GM23338 (cell line): ENCODE measurements around the gene MRAS. TPM values are rescaled to one million over a fixed set of nuclear protein-coding genes. Genes with fewer than 3 reads are reported as not detected.

Source experiments
- JUNB ChIP-seq: IDR thresholded peaks from one replicate; pipeline ENCODE4 v1.6.1; 2016; ENCODE audit warnings: antibody characterized with exemption; ENCODE audit not compliant: unreplicated experiment
- POLR2AphosphoS5 ChIP-seq: IDR thresholded peaks from 2 replicates; pipeline ENCODE4 v1.6.1; 2016; ENCODE audit warnings: antibody characterized with exemption, low read depth
- STAT1 ChIP-seq: IDR thresholded peaks from one replicate; pipeline ENCODE4 v1.6.1; 2016; ENCODE audit warnings: antibody characterized with exemption; ENCODE audit not compliant: unreplicated experiment
- ZNF114 ChIP-seq: fragments of 250-450 bp; sonication (Bioruptor Pico); IDR thresholded peaks from 2 replicates; pipeline ENCODE4 v1.5.0; 2020; ENCODE audit warnings: mild to moderate bottlenecking, moderate library complexity
- polyA plus RNA-seq: library from polyadenylated mRNA; unstranded; fragments of >200 nt; fragmentation: Nextera tagmentation; extraction: Ambion mirVana; gene quantifications from 2 replicates; pipeline ENCODE4 v1.2.1, GENCODE V29; 2016
- total RNA-seq: library from RNA; depleted of rRNA; stranded (reverse); fragments of >200 nt; shearing (Covaris generic); gene quantifications from 2 replicates; pipeline ENCODE4 v1.2.3, GENCODE V29; 2014
- TF ChIP-seq, protein P1 (sequence below): fragments of 250-450 bp; sonication (Bioruptor Pico); IDR thresholded peaks from 2 replicates; pipeline ENCODE4 v1.5.0; 2020; ENCODE audit warnings: mild to moderate bottlenecking, moderate library complexity
- TF ChIP-seq, protein P2 (sequence below): IDR thresholded peaks from one replicate; pipeline ENCODE4 v1.6.1; 2018; ENCODE audit warnings: antibody characterized with exemption; ENCODE audit not compliant: unreplicated experiment

The MRAS gene
- total and polyA plus RNA-seq, 2 experiments from 2014 or later, result 9.1 to 10.2 TPM

DNA sequence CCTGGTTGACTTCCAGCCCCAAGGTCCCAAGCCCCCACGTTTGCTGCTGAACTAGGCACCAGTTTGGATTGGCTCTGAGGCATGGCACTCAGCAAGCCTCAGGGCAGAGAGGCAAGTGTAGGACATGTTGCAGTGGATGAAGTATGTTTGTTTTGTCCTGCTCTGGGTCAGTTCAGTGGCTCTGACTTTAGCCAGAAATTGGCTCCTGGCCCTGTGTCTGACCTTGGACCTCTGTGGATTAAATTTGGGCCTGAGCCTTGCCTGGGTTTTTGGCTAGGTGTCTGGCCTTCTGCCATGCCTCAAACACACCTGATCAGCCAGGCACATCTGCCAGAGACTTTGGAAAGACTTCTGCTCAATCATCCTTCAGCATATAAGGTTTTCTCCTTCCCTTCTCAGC, 3.6 kb upstream of the MRAS start (continued):
- TF ChIP-seq, protein P1, sequence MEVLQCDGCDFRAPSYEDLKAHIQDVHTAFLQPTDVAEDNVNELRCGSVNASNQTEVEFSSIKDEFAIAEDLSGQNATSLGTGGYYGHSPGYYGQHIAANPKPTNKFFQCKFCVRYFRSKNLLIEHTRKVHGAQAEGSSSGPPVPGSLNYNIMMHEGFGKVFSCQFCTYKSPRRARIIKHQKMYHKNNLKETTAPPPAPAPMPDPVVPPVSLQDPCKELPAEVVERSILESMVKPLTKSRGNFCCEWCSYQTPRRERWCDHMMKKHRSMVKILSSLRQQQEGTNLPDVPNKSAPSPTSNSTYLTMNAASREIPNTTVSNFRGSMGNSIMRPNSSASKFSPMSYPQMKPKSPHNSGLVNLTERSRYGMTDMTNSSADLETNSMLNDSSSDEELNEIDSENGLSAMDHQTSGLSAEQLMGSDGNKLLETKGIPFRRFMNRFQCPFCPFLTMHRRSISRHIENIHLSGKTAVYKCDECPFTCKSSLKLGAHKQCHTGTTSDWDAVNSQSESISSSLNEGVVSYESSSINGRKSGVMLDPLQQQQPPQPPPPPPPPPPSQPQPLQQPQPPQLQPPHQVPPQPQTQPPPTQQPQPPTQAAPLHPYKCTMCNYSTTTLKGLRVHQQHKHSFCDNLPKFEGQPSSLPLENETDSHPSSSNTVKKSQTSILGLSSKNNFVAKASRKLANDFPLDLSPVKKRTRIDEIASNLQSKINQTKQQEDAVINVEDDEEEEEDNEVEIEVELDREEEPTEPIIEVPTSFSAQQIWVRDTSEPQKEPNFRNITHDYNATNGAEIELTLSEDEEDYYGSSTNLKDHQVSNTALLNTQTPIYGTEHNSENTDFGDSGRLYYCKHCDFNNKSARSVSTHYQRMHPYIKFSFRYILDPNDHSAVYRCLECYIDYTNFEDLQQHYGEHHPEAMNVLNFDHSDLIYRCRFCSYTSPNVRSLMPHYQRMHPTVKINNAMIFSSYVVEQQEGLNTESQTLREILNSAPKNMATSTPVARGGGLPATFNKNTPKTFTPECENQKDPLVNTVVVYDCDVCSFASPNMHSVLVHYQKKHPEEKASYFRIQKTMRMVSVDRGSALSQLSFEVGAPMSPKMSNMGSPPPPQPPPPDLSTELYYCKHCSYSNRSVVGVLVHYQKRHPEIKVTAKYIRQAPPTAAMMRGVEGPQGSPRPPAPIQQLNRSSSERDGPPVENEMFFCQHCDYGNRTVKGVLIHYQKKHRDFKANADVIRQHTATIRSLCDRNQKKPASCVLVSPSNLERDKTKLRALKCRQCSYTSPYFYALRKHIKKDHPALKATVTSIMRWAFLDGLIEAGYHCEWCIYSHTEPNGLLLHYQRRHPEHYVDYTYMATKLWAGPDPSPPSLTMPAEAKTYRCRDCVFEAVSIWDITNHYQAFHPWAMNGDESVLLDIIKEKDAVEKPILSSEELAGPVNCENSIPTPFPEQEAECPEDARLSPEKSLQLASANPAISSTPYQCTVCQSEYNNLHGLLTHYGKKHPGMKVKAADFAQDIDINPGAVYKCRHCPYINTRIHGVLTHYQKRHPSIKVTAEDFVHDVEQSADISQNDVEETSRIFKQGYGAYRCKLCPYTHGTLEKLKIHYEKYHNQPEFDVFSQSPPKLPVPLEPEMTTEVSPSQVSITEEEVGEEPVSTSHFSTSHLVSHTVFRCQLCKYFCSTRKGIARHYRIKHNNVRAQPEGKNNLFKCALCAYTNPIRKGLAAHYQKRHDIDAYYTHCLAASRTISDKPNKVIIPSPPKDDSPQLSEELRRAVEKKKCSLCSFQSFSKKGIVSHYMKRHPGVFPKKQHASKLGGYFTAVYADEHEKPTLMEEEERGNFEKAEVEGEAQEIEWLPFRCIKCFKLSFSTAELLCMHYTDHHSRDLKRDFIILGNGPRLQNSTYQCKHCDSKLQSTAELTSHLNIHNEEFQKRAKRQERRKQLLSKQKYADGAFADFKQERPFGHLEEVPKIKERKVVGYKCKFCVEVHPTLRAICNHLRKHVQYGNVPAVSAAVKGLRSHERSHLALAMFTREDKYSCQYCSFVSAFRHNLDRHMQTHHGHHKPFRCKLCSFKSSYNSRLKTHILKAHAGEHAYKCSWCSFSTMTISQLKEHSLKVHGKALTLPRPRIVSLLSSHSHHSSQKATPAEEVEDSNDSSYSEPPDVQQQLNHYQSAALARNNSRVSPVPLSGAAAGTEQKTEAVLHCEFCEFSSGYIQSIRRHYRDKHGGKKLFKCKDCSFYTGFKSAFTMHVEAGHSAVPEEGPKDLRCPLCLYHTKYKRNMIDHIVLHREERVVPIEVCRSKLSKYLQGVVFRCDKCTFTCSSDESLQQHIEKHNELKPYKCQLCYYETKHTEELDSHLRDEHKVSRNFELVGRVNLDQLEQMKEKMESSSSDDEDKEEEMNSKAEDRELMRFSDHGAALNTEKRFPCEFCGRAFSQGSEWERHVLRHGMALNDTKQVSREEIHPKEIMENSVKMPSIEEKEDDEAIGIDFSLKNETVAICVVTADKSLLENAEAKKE, result no peak
- TF ChIP-seq ZNF114 (CRISPR knock-in tag) (no peak), JUNB (no peak), POLR2AphosphoS5 (no peak), STAT1 (no peak)
- TF ChIP-seq, protein P2, sequence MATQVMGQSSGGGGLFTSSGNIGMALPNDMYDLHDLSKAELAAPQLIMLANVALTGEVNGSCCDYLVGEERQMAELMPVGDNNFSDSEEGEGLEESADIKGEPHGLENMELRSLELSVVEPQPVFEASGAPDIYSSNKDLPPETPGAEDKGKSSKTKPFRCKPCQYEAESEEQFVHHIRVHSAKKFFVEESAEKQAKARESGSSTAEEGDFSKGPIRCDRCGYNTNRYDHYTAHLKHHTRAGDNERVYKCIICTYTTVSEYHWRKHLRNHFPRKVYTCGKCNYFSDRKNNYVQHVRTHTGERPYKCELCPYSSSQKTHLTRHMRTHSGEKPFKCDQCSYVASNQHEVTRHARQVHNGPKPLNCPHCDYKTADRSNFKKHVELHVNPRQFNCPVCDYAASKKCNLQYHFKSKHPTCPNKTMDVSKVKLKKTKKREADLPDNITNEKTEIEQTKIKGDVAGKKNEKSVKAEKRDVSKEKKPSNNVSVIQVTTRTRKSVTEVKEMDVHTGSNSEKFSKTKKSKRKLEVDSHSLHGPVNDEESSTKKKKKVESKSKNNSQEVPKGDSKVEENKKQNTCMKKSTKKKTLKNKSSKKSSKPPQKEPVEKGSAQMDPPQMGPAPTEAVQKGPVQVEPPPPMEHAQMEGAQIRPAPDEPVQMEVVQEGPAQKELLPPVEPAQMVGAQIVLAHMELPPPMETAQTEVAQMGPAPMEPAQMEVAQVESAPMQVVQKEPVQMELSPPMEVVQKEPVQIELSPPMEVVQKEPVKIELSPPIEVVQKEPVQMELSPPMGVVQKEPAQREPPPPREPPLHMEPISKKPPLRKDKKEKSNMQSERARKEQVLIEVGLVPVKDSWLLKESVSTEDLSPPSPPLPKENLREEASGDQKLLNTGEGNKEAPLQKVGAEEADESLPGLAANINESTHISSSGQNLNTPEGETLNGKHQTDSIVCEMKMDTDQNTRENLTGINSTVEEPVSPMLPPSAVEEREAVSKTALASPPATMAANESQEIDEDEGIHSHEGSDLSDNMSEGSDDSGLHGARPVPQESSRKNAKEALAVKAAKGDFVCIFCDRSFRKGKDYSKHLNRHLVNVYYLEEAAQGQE, result no peak
